ENCODE measurements around the gene SELENOF. TPM values are rescaled to one million over a fixed set of nuclear protein-coding genes. Genes with fewer than 3 reads are reported as not detected.

Gene SELENOF
- total and polyA plus RNA-seq, 5 experiments from 2014 or later = 157 to 369 (median 289) TPM

DNA sequence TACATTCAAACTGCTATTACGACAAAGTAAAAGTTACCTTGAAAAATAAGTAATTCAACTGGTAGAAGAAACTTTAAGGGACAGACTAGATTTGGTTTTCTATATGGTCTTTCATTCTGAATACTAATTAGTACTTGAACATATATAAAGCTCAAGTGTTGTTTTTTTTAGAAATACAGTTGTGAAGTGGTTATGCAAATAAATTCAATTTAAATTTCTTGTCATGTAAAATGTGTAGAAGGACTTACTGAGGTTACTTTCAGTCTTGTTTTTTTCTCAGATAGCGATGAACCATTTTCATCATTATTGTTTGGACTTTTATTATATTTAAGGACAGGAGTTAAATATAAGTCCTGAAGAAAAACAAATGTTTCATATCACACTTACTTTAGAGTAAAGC, 24.9 kb upstream of the SELENOF start:
- Mint-ChIP-seq H3K4me1 (peaks cover 7 to 16% (median 13%) of the 10 kb centered on the region in 4 donors), H3K4me3 (no peak overlapping the region), H3K9me3 (no peaks in the 10 kb centered on the region), H3K36me3 (no peaks in the 10 kb centered on the region), H3K27me3 (no peaks in the 10 kb centered on the region), H3K27ac (peak overlapping the region in 2 of 10 donors; percentile 9 to 21)
- POLR2A ChIA-PET = no interaction called here
- DNase-seq = no peak
- no peak for ATAC-seq

DNA sequence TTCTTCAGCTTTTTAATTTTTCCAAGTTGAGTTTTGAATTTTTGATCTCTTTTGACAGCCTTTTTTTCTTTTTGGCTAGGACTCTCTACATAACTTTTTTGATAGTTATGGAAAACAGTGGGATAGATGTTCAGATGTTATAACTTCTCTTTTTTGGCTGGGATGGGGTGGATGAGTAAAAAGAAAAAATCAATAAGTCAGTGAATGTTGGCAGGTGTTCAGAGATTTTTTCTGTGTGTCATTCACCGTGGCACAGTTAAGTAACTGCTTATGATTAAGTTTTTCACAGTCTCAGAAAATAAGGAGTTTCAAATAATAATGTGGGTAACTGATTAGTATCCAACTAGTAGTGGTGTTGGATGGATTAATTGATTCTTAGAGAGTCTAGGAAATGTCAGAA, 24.5 kb upstream of the SELENOF start:
- Mint-ChIP-seq H3K9me3 (no peaks in the 10 kb centered on the region), H3K27ac (peak overlapping the region in 2 of 10 donors; percentile 9 to 21), H3K36me3 (no peaks in the 10 kb centered on the region), H3K27me3 (no peaks in the 10 kb centered on the region), H3K4me1 (peaks cover 9 to 20% (median 17%) of the 10 kb centered on the region in 4 donors), H3K4me3 (no peak overlapping the region)
- ATAC-seq = no peak
- DNase-seq = no peak
- POLR2A ChIA-PET = no interaction called here

DNA sequence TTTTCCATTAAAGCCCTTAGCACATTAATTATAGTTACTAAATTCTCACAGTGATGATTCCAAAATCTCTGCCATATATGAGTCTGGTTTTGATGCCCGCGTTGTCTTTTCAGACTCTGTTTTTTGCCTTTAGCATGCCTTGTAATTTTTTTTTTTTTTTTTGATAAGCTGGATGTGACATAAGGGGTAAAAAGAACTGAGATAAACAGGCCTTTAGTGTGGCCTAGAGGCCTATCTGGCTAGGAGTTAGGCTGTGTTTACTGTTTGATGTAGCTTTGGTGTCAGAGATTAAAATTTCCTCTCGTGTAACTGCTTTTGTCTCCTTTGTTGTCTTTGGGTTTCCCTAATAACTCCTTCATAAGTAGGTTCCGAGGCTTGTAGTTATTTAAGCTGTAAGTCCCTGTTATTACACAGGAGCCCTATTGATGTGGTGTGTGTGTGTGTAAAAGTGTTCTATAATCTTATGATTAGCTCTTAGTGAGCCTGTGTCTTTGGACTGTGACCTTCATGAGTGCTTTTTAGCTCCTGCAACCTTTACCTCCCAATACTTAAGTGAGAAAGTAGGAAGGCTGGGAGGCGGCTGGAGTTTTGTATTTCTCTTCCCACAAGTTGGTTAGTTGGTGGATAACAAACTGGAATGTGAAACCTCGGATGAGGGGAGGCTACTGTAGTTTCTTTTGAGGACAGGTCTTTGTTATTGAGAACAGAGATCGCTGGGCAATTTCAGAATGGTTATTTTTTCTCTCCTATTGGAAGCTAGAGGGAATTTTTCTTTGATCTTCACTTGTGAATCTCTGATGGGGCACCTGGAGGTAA, 19.8 kb upstream of the SELENOF start:
- peak overlapping the region in 2 of 10 donors; percentile 5 to 43 for H3K4me3 Mint-ChIP-seq
- H3K4me1 Mint-ChIP-seq = peaks cover 8 to 31% (median 27%) of the 10 kb centered on the region in 4 donors
- H3K9me3 Mint-ChIP-seq = no peaks in the 10 kb centered on the region
- H3K36me3 Mint-ChIP-seq = no peaks in the 10 kb centered on the region
- H3K27ac Mint-ChIP-seq = peak overlapping the region; percentile 2 to 88 (median 66)
- DNase-seq (peak in 4 of 10 donors; percentile 7 to 37 (median 17)), ATAC-seq (peak; percentile 80 to 87)
- POLR2A ChIA-PET = interaction anchor here (1.2 kb wide), 1 partner anchor 18 kb away, joined by 5 read pairs; no protein-coding TSS in a partner anchor
- no peaks in the 10 kb centered on the region for H3K27me3 Mint-ChIP-seq

DNA sequence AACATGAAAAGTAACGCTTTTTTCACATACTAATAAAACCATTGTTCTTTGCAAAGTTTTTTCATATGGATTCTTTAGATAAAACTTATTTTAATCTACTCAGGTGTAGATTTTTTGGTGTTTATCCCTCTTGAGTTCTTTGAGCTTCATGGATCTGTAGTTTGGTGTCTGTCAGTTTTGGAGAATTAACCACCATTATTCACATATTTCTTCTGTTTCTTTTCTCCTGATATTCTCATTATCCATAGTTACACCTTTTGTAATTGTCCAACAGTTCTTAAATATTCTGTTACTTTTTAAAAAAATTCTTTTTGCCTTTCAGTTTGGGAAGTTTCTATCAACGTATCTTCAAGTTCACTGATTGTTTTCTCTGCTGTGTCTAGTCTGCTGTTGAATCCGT, 19.1 kb upstream of the SELENOF start:
- no peaks in the 10 kb centered on the region for H3K9me3 Mint-ChIP-seq
- H3K4me1 Mint-ChIP-seq = peaks cover 8 to 32% (median 25%) of the 10 kb centered on the region in 4 donors
- no peak for DNase-seq
- H3K27me3 Mint-ChIP-seq = no peaks in the 10 kb centered on the region
- H3K36me3 Mint-ChIP-seq = no peaks in the 10 kb centered on the region
- POLR2A ChIA-PET = interaction anchor here (1.2 kb wide), 1 partner anchor 18 kb away, joined by 5 read pairs; no protein-coding TSS in a partner anchor
- H3K27ac Mint-ChIP-seq = peak overlapping the region in 6 of 10 donors; percentile 10 to 88 (median 66)
- ATAC-seq = no peak
- no peak overlapping the region for H3K4me3 Mint-ChIP-seq

DNA sequence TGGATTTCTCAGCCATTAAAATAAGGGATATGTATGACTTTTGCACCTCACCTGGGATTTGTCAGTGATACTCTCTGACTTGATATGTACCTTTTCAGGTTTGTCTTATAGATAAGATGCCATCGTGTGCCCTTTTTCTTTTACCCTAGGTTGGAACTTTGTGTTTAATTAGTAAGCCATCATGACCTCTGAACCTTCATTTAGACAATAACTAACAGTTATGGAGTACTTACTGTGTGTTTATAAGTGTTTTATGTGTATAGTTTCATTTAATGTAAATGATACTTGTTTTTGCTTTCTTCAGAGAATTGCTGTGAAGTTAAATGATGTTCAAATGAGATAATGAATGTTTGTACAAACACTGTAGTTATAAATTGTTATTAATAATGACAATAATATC, 14.9 kb upstream of the SELENOF start:
- ATAC-seq = no peak
- peaks cover 2 to 23% (median 14%) of the 10 kb centered on the region in 9 donors for H3K9me3 Mint-ChIP-seq
- POLR2A ChIA-PET = no interaction called here
- no peaks in the 10 kb centered on the region for H3K27me3 Mint-ChIP-seq
- H3K4me1 Mint-ChIP-seq = peaks cover 14 to 50% (median 32%) of the 10 kb centered on the region in 4 donors
- DNase-seq = no peak
- peaks cover 1 to 16% (median 13%) of the 10 kb centered on the region in 3 donors for H3K36me3 Mint-ChIP-seq
- peak overlapping the region in 1 of 10 donors; percentile 2 for H3K27ac Mint-ChIP-seq
- H3K4me3 Mint-ChIP-seq = no peak overlapping the region

DNA sequence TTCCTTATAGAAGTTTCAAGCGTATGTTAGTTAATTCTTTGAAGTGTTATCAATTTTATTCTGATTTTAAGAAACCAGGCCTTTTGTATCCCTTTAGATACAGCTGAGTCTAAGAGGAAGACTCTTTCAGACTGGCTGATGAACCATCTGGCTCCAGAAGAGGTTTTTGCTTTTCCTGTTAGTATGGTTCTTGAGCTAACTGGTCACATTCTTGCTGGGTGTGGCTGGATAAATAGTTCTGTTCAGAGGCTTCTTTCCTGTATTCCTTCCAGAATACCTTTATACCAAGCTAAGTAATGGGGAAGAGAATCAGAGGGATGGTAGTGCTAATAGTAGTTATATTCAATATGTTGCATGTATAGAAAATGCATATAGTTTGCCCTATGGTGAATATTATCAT, 13.0 kb upstream of the SELENOF start:
- Mint-ChIP-seq H3K27ac (no peak overlapping the region), H3K4me1 (peaks cover 12 to 37% (median 20%) of the 10 kb centered on the region in 4 donors), H3K9me3 (peaks cover 2 to 37% (median 22%) of the 10 kb centered on the region in 9 donors), H3K27me3 (no peaks in the 10 kb centered on the region), H3K36me3 (peaks cover 3 to 27% (median 21%) of the 10 kb centered on the region in 3 donors), H3K4me3 (no peak overlapping the region)
- DNase-seq (no peak), ATAC-seq (no peak)
- POLR2A ChIA-PET = no interaction called here

DNA sequence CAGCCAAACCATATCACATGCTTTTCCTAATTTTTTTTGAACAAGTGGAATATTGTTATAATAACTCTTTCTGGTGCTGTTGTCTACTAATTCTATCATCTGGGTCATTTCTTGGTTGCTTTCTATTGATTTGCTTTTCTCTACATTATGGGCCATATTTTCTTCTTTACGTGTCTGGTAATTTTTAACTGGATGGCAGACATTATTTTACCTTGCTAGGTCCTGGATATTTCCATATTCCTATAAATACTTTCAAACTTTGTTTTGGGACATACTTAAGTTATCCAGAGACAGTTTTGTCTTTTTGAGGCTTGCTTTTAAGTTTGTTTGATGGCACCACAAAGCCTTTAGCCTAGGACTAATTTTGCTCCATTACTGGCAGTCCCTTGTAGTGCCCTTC, 11.8 kb upstream of the SELENOF start:
- ATAC-seq (no peak), DNase-seq (no peak)
- Mint-ChIP-seq H3K27me3 (no peaks in the 10 kb centered on the region), H3K36me3 (peaks cover 3 to 36% (median 27%) of the 10 kb centered on the region in 3 donors), H3K4me3 (no peak overlapping the region), H3K4me1 (peaks cover 12 to 34% (median 19%) of the 10 kb centered on the region in 4 donors), H3K27ac (no peak overlapping the region), H3K9me3 (peaks cover 2 to 37% (median 22%) of the 10 kb centered on the region in 9 donors)
- POLR2A ChIA-PET = no interaction called here

DNA sequence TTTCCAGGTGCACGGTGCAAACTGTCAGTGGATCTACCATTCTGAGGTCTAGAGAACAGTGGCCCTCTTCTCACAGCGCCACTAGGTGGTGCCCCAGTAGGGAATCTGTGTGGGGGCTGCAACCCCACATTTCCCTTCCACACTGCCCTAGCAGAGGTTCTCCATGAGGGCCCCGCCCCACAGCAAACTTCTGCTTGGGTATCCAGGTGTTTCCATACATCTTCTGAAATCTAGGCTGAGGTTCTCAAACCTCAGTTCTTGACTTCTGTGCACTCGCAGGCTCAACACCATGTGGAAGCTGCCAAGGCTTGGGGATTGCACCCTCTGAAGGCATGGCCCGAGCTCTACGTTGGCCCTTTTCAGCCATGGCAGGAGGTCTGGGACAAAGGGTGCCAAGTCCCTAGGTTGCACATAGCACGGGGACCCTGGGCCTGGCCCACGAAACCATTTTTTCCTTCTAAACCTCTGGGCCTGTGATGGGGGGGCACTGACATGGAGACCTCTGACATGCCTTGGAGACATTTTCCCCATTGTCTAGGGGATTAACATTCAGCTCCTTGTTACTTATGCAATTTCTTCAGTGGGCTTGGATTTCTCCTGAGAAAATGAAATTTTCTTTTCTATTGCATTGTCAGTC, 10.5 kb upstream of the SELENOF start:
- DNase-seq = no peak
- ATAC-seq = no peak
- H3K27me3 Mint-ChIP-seq = no peaks in the 10 kb centered on the region
- H3K36me3 Mint-ChIP-seq = peaks cover 3 to 36% (median 27%) of the 10 kb centered on the region in 3 donors
- H3K27ac Mint-ChIP-seq = no peak overlapping the region
- peaks cover 12 to 29% (median 17%) of the 10 kb centered on the region in 4 donors for H3K4me1 Mint-ChIP-seq
- H3K9me3 Mint-ChIP-seq = peaks cover 2 to 37% (median 22%) of the 10 kb centered on the region in 9 donors
- POLR2A ChIA-PET = no interaction called here
- H3K4me3 Mint-ChIP-seq = no peak overlapping the region

DNA sequence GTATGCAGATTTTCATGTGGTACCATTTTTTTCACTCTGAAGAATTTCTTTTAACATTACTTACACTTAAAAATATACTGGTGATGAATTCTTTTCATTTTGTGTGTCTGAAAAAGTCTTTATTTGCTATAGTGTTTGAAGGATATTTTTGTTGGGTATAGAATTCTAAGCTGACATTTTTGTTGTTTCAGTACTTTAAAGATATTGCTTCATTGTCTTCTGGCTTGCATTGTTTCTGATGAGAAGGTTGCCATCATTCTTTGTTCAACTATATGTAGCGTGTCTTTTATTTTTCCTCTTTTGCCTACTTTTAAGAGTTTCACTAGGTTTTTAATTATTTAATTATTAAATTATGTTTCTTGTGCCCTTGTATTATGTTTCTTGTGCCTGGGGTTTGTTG, 8.5 kb upstream of the SELENOF start:
- Mint-ChIP-seq H3K4me1 (peaks cover 10 to 25% (median 14%) of the 10 kb centered on the region in 4 donors), H3K27ac (no peak overlapping the region), H3K27me3 (no peaks in the 10 kb centered on the region), H3K36me3 (peaks cover 3 to 36% (median 27%) of the 10 kb centered on the region in 3 donors), H3K4me3 (no peak overlapping the region), H3K9me3 (peaks cover 2 to 37% (median 22%) of the 10 kb centered on the region in 9 donors)
- POLR2A ChIA-PET = no interaction called here
- DNase-seq = no peak
- no peak for ATAC-seq

DNA sequence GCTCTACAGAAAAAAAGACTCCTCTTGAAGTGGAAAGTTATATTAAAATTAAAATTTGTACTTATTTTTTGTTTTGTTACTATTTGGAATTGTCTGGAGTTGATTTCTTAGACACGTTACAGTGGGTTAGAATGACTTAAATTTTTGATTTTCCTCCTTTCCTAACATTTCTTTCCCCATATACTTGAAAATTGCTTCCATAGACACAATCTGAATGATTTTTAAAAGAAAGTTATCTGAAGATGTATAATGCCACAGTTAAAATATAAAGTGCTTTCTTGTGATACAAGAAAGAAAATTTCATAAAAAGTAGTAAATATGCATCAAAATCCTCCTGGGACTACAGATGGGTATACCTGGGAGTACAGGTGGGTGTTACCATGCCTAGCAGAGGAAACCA, 2.8 kb upstream of the SELENOF start:
- no peak for ATAC-seq
- Mint-ChIP-seq H3K4me1 (peaks cover 6 to 29% (median 17%) of the 10 kb centered on the region in 4 donors), H3K36me3 (peaks cover 2 to 8% (median 6%) of the 10 kb centered on the region in 3 donors), H3K27me3 (no peaks in the 10 kb centered on the region), H3K27ac (no peak overlapping the region), H3K9me3 (no peaks in the 10 kb centered on the region), H3K4me3 (peak overlapping the region in 4 of 10 donors; percentile 8 to 35 (median 17))
- POLR2A ChIA-PET = no interaction called here
- DNase-seq = no peak

DNA sequence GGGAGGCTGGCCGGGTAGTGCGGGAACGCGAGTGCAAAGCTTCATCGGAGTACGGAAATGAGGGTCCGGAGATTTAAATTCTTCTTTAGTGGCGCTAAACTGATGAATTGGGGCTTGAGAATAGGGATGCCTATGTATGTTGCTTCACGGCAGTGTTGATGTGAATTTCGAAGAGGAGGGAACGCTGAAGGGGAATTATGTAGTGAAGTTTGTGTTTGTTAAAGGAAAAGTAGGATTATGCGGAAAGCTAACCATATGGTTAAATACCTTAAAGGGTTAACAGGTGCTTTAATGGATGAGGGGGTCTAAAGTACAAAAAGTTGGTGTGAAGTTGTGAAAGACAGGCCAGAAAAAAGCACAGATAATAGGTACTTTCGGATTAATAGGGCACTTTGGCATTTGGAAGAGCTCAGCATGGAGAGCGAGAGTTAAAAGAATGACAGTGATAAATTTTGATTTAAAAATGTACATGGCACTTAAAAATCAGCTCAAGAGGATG, 1.9 kb upstream of the SELENOF start:
- H3K36me3 Mint-ChIP-seq = peaks cover 0 to 9% (median 0%) of the 10 kb centered on the region in 3 donors
- no peaks in the 10 kb centered on the region for H3K9me3 Mint-ChIP-seq
- no peaks in the 10 kb centered on the region for H3K27me3 Mint-ChIP-seq
- no peak overlapping the region for H3K4me3 Mint-ChIP-seq
- peaks cover 14 to 39% (median 26%) of the 10 kb centered on the region in 4 donors for H3K4me1 Mint-ChIP-seq
- POLR2A ChIA-PET = interaction anchor here (1.5 to 4.0 kb wide), 4 partner anchors 13 to 211 kb away, joined by 5 to 55 read pairs (median 14); partner anchors contain the start of gene SH3GLB1
- no peak for ATAC-seq
- no peak overlapping the region for H3K27ac Mint-ChIP-seq
- peak in 1 of 10 donors; percentile 7 for DNase-seq

DNA sequence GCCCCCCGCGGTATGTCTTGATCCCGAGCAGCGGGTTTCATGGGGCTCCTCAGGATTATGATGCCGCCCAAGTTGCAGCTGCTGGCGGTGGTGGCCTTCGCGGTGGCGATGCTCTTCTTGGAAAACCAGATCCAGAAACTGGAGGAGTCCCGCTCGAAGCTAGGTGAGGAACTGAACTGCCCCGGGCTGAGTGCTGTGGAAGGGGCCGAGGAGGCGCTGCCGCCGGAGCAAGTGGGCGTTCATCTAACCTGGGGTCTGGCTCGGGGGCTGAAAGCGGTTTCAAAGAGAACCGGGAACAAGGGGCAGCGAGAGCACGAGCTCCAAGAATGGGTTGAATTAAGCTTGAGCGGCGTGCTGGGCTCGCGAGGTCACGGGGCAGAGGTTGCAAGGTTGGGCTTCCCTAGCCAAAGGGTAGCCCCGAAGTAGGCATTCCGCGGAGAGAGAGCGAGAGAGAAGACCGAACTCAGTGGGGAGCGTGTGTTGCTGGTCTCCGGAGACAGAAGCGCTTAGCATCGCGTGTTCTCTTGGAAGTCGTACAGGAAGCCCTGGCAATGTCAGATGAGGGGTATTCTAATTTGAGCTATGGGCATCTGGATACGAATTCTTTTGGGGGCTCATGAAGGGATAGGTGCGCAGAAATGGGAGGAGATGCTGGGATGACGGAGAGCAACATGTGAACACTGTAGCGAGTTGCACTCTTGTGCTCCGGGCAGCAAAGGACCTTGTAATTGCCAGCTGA, 1.2 kb upstream of the SELENOF start:
- Mint-ChIP-seq H3K9me3 (no peaks in the 10 kb centered on the region), H3K27me3 (no peaks in the 10 kb centered on the region), H3K36me3 (peaks cover 0 to 15% (median 1%) of the 10 kb centered on the region in 3 donors), H3K4me1 (peaks cover 16 to 45% (median 33%) of the 10 kb centered on the region in 4 donors), H3K27ac (no peak overlapping the region), H3K4me3 (no peak overlapping the region)
- POLR2A ChIA-PET = interaction anchor here (0.6 to 4.0 kb wide), 7 partner anchors 13 to 1638 kb away, joined by 3 to 55 read pairs (median 6); partner anchors contain the start of genes BCL10, ODF2L and SH3GLB1
- ATAC-seq = peak; percentile 9 to 22
- DNase-seq = peak; percentile 27 to 74 (median 46)
